Gastrocnemius medialis (tissue), 4 donors: ENCODE results near the gene HSPB8.

Source experiments
- CTCF ChIP-seq, 5 experiments: fragments of 450-650 bp in 3 of 5; fragments of 200-600 bp in 2 of 5; sonication (generic) in 2 of 5; IDR thresholded peaks in 4 of 5; conservative IDR thresholded peaks in 1 of 5; 1 replicate in 4 of 5; 2 replicates in 1 of 5; pipeline ENCODE4 v1.5.1; 2016 to 2019; ENCODE audit warnings: antibody characterized with exemption in 5 of 5, mild to moderate bottlenecking in 3 of 5, moderate library complexity in 3 of 5
- POLR2A ChIP-seq, 2 donors: fragments of 450-650 bp; IDR thresholded peaks; one replicate each; pipeline ENCODE4 v1.6.1; 2017; ENCODE audit warnings: antibody characterized with exemption in 2 of 2, mild to moderate bottlenecking in 2 of 2, moderate library complexity in 2 of 2

DNA sequence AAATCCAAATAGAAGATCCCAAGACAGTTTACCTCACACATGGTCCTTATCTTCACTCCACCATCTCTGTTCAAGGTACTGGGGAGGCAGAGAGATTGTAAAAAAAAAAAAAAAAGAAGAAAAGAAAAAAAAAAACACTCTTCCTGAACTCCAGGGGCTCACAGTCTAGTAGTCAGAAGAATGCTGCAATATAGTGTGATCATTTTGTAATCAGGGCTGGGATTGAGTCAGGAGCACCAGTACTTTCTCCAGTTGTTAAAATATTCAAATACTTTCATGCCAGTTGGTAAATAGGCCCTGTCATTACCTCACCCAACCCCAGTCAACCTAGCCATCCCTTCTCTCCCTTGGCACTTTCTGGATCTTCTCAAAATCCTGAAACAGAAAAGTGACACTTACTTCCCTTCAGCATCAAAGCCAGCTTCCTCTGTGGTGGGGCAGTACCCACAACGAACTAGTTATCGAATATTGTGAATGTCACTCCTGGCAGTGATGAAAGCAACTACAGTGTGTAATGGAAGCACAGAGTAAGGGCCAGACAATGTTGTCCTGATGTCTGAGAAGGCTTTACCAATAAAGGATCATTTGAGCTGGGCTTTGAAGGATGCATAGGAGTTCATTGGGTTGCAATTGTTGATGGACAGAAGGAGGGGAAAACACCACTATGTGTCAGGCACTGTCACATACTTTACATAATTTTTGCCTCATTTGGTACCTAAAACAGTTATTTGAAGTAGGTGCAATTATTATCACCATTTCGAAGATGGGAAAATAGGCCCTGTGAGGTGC is 44.3 kb upstream of the HSPB8 start:
- TF ChIP-seq CTCF (IDR thresholded peaks at IDR 0.05 in 4 of 5, conservative IDR thresholded peaks at IDR 0.05 in 1 of 5) (no peak), POLR2A (IDR thresholded peaks at IDR 0.05) (no peak)
